ENCODE measurements around the gene ADARB2. TPM values are rescaled to one million over a fixed set of nuclear protein-coding genes. Genes with fewer than 3 reads are reported as not detected.

ADARB2 gene
- total RNA-seq, 6 experiments from 2014 or later: not detected

DNA sequence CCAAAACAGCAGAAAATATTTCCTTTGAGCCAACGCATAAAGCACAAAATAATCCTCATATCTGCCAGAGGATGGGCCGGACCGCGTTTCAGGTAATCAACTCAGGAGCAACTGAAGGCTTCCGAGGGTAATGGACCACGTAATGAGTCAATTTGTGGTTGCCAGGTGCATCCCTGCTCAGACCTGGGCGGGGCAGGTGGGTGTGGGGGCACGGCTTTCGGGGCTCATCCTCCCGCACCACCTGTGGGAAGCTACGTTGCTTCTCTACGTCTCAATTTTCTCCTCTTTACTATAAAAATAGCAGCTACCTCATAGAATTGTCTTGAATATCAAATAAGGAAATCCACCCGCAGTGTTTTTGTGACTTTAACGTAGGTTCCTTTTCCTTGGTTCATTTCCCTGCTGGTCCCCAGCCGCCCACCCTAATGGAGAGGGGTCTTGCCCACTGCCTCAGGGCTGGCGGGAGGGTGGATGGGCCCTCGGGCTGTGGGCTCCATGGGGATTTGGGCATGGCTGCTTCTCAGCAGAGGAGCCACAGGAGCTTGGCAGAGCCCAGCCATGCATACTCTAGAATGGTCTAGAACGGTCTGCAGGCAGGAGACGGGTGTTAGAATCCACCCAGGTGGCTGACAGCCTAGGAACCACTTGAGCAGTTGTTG lies 324.7 kb downstream of the ADARB2 start:
- no peak overlapping the region for H3K27ac Mint-ChIP-seq
- peaks cover 37% of the 10 kb centered on the region for H3K9me3 Mint-ChIP-seq
- H3K36me3 Mint-ChIP-seq (ENCODE audit: low read depth): no peaks in the 10 kb centered on the region
- no peak for TF ChIP-seq CTCF (IDR thresholded peaks at IDR 0.05)
- H3K4me1 Mint-ChIP-seq (ENCODE audit: low read depth): no peaks in the 10 kb centered on the region
- no peaks in the 10 kb centered on the region for H3K27me3 Mint-ChIP-seq (ENCODE audit: insufficient read depth)
- no peak for DNase-seq
- H3K4me3 Mint-ChIP-seq: no peak overlapping the region

DNA sequence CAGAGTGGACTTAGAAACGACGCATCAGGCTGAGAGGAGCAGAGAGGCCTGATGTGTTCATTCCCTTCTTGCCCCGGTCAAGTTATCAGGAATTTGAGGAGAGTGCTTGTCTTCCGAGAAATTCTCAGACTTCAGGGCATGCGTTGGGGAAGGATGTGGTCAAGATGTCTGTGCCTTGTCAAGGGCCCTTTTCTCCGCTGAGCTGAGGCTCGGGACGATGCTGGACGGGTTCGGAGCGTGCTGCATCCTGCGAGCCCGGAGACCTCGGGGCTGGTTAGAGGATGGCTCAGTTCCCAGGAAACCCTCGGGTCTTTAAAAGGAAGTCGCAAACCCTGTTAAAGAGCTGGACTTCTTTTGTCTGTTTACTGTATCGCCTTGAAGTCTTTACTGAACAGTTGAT lies 325.4 kb downstream of the ADARB2 start:
- DNase-seq: no peak
- no peaks in the 10 kb centered on the region for H3K27me3 Mint-ChIP-seq (ENCODE audit: insufficient read depth)
- no peak overlapping the region for H3K4me3 Mint-ChIP-seq
- no peak for TF ChIP-seq CTCF (IDR thresholded peaks at IDR 0.05)
- peaks cover 32% of the 10 kb centered on the region for H3K9me3 Mint-ChIP-seq
- H3K27ac Mint-ChIP-seq: no peak overlapping the region
- no peaks in the 10 kb centered on the region for H3K36me3 Mint-ChIP-seq (ENCODE audit: low read depth)
- no peaks in the 10 kb centered on the region for H3K4me1 Mint-ChIP-seq (ENCODE audit: low read depth)

DNA sequence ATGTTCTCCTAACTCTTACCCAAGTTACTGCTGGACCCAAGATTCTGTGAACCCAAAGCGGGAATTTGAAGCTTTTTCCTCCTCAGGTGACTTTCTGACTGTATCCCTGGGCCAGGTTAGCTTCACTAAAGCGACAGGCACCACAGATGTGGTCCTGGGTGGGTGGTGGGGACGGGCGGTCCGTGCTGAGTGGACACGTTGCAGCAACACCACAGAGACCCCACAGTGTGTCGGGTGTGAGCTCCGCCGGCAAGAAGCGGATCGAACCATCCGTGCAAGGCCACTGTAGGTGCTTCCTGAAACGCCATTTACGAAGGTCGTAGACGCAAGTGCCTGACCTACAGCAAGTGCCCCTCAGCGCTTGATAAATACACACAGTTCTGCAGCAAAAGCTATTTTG lies 325.9 kb downstream of the ADARB2 start:
- H3K4me3 Mint-ChIP-seq: no peak overlapping the region
- no peak for TF ChIP-seq CTCF (IDR thresholded peaks at IDR 0.05)
- peaks cover 28% of the 10 kb centered on the region for H3K9me3 Mint-ChIP-seq
- no peak for DNase-seq
- H3K27ac Mint-ChIP-seq: no peak overlapping the region
- H3K36me3 Mint-ChIP-seq (ENCODE audit: low read depth): no peaks in the 10 kb centered on the region
- H3K27me3 Mint-ChIP-seq (ENCODE audit: insufficient read depth): no peaks in the 10 kb centered on the region
- no peaks in the 10 kb centered on the region for H3K4me1 Mint-ChIP-seq (ENCODE audit: low read depth)

- no peaks in the 10 kb centered on the region for H3K36me3 Mint-ChIP-seq (ENCODE audit: low read depth)
- no peak overlapping the region for H3K27ac Mint-ChIP-seq
- DNase-seq: no peak
- no peak overlapping the region for H3K4me3 Mint-ChIP-seq
- no peaks in the 10 kb centered on the region for H3K4me1 Mint-ChIP-seq (ENCODE audit: low read depth)
- no peak for TF ChIP-seq CTCF (IDR thresholded peaks at IDR 0.05)
- H3K9me3 Mint-ChIP-seq: peaks cover 31% of the 10 kb centered on the region
- H3K27me3 Mint-ChIP-seq (ENCODE audit: insufficient read depth): no peaks in the 10 kb centered on the region
Measured at GRCh38 chr10:1410469-1411395, 326.6 kb downstream of the ADARB2 start.

DNA sequence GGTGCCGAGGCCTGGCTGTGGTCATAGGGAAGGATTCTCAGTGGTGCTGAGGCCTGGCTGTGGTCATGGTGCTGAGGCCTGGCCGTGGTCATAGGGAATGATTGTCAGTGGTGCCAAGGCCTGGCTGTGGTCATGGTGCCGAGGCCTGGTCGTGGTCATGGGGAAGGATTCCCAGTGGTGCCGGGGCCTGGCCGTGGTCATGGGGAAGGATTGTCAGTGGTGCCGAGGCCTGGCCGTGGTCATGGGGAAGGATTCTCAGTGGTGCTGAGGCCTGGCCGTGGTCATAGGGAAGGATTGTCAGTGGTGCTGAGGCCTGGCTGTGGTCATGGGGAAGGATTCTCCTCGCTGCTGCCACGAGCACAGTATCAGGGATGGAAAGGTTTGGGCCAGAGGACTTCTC lies 327.3 kb downstream of the ADARB2 start:
- Mint-ChIP-seq H3K27ac (no peak overlapping the region), H3K4me3 (no peak overlapping the region), H3K36me3 (ENCODE audit: low read depth) (no peaks in the 10 kb centered on the region), H3K27me3 (ENCODE audit: insufficient read depth) (no peaks in the 10 kb centered on the region), H3K9me3 (peaks cover 38% of the 10 kb centered on the region), H3K4me1 (ENCODE audit: low read depth) (no peaks in the 10 kb centered on the region)
- no peak for TF ChIP-seq CTCF (IDR thresholded peaks at IDR 0.05)
- no peak for DNase-seq

Measured in HFFc6 (cell line).